Measurements from ENCODE around the gene EPYC. TPM values are rescaled to one million over a fixed set of nuclear protein-coding genes. Genes with fewer than 3 reads are reported as not detected.

The EPYC gene
- total and polyA plus RNA-seq, 2 experiments from 2014 or later = not detected

GRCh38 chr12:91037276-91037675, 32.5 kb upstream of the EPYC start (continued):
- no peak for TF ChIP-seq ZNF462 (CRISPR knock-in tag; IDR thresholded peaks at IDR 0.05)
- TF ChIP-seq POLR2AphosphoS5 (IDR thresholded peaks at IDR 0.05; ENCODE audit: low read depth) = no peak
- no peak for TF ChIP-seq CREB1 (CRISPR knock-in tag; IDR thresholded peaks at IDR 0.05; ENCODE audit: low read depth)
- no peak for TF ChIP-seq EZH2phosphoT487 (IDR thresholded peaks at IDR 0.05; ENCODE audit: unreplicated experiment)
- no peak for TF ChIP-seq NANOG (IDR thresholded peaks at IDR 0.05; ENCODE audit: borderline replicate concordance)
- TF ChIP-seq ZNF331 (CRISPR knock-in tag; IDR thresholded peaks at IDR 0.05; ENCODE audit: low read depth) = no peak
- TF ChIP-seq EZH2 (IDR thresholded peaks at IDR 0.05; ENCODE audit: low read depth, unreplicated experiment) = no peak

- Mint-ChIP-seq H3K4me3 (no peak overlapping the region), H3K27ac (no peak overlapping the region), H3K9me3 (no peaks in the 10 kb centered on the region), H3K27me3 (ENCODE audit: insufficient read depth, low read depth, poor library complexity) (no peaks in the 10 kb centered on the region), H3K4me1 (no peaks in the 10 kb centered on the region), H3K36me3 (ENCODE audit: low read depth) (no peaks in the 10 kb centered on the region)
- no peak overlapping the region for H2AFZ ChIP-seq
- no peaks in the 10 kb centered on the region for H3K9me2 ChIP-seq (ENCODE audit: insufficient read depth)
- H3K4me1 ChIP-seq (ENCODE audit: insufficient read depth) = no peaks in the 10 kb centered on the region
- no peak for ATAC-seq
- H3K27ac ChIP-seq (ENCODE audit: low read depth) = no peak overlapping the region
- DNase-seq (ENCODE audit: low spot score) = no peak
- no peaks in the 10 kb centered on the region for H3K79me2 ChIP-seq (replicated peaks; ENCODE audit: insufficient read depth)
- no peaks in the 10 kb centered on the region for H3K27me3 ChIP-seq (ENCODE audit: insufficient read depth)
- no peaks in the 10 kb centered on the region for H3F3A ChIP-seq (replicated peaks; ENCODE audit: low read depth)
- H3K36me3 ChIP-seq (ENCODE audit: insufficient read depth) = no peaks in the 10 kb centered on the region
- no peaks in the 10 kb centered on the region for H4K20me1 ChIP-seq (replicated peaks; ENCODE audit: insufficient read depth)
- H3K4me2 ChIP-seq = no peak overlapping the region
- no peak overlapping the region for H3K4me3 ChIP-seq
- TF ChIP-seq POLR2AphosphoS5 (IDR thresholded peaks at IDR 0.05; ENCODE audit: low read depth) (no peak), CREB1 (CRISPR knock-in tag; IDR thresholded peaks at IDR 0.05; ENCODE audit: low read depth) (no peak), REST (IDR thresholded peaks at IDR 0.05; ENCODE audit: unreplicated experiment) (no peak), ETS1 (IDR thresholded peaks at IDR 0.05) (no peak), NANOG (IDR thresholded peaks at IDR 0.05; ENCODE audit: borderline replicate concordance) (no peak), JUNB (IDR thresholded peaks at IDR 0.05; ENCODE audit: unreplicated experiment) (no peak)
Measured at GRCh38 chr12:91033251-91033650, 28.5 kb upstream of the EPYC start.
